Tibial nerve (tissue), 4 donors: Measurements from ENCODE around the gene MTUS2. TPM values are rescaled to one million over a fixed set of nuclear protein-coding genes. Genes with fewer than 3 reads are reported as not detected.

Experiments used
- DNase-seq, 2 donors: peaks; one replicate each; pipeline ENCODE4 v3.0.0-alpha.2; 2019; ENCODE audit warnings: low spot score in 2 of 2
- H3K27ac ChIP-seq, 4 donors: fragments of 200-600 bp; sonication (generic) in 3 of 4; one replicate each; pipeline ENCODE4 v1.5.1; 2017 to 2019; ENCODE audit warnings: mild to moderate bottlenecking in 1 of 4
- H3K27me3 ChIP-seq, 2 donors: fragments of 200-600 bp; sonication (generic) in 1 of 2; one replicate each; pipeline versions ENCODE4 v1.5.1 to v1.6.0; 2017 to 2019
- H3K36me3 ChIP-seq, 3 donors: fragments of 200-600 bp; sonication (generic); one replicate each; pipeline ENCODE4 v1.5.1; 2018 to 2019
- H3K4me1 ChIP-seq, 4 donors: fragments of 200-600 bp; sonication (generic) in 3 of 4; one replicate each; pipeline ENCODE4 v1.5.1; 2017 to 2019
- H3K4me3 ChIP-seq, 4 donors: fragments of 200-600 bp; sonication (generic) in 3 of 4; one replicate each; pipeline ENCODE4 v1.5.1; 2017 to 2019; ENCODE audit warnings: mild to moderate bottlenecking in 1 of 4, moderate library complexity in 1 of 4
- H3K9me3 ChIP-seq, 4 donors: fragments of 200-600 bp; sonication (generic) in 3 of 4; one replicate each; pipeline ENCODE4 v1.5.1; 2017 to 2019
- EP300 ChIP-seq, 2 donors: sonication (generic); formaldehyde crosslinking; IDR thresholded peaks; one replicate each; pipeline ENCODE4 v1.6.1; 2017; ENCODE audit warnings: antibody characterized with exemption in 2 of 2, mild to moderate bottlenecking in 1 of 2
- POLR2A ChIP-seq, 2 donors: fragments of 450-650 bp; IDR thresholded peaks; one replicate each; pipeline ENCODE4 v1.6.1; 2017; ENCODE audit warnings: antibody characterized with exemption in 2 of 2, mild to moderate bottlenecking in 2 of 2, moderate library complexity in 2 of 2
- WGBS, 2 donors: methylation state at CpG; one replicate each; pipeline ENCODE4 v1.1.5; 2018; 5-methylcytosine and 5-hydroxymethylcytosine counted together
- total RNA-seq, 4 donors: library from RNA; depleted of rRNA; stranded (reverse); fragments of >200 nt; gene quantifications; one replicate each; pipeline ENCODE4 v1.1.0, GENCODE V29; 2016
- TF ChIP-seq, protein P1 (sequence below), 5 experiments: fragments of 200-600 bp in 3 of 5; fragments of 450-650 bp in 2 of 5; sonication (generic) in 3 of 5; IDR thresholded peaks; one replicate each; pipeline ENCODE4 v1.5.1; 2016 to 2019; ENCODE audit warnings: antibody characterized with exemption in 5 of 5, mild to moderate bottlenecking in 3 of 5, moderate library complexity in 2 of 5

The MTUS2 gene
- total RNA-seq, 4 donors from 2014 or later = 0.20 TPM; not detected in 3

- Histone ChIP-seq H3K4me1 (no peaks in the 10 kb centered on the region), H3K27me3 (no peaks in the 10 kb centered on the region), H3K9me3 (no peaks in the 10 kb centered on the region), H3K36me3 (no peaks in the 10 kb centered on the region), H3K4me3 (no peak overlapping the region), H3K27ac (no peak overlapping the region)
- TF ChIP-seq, protein P1, sequence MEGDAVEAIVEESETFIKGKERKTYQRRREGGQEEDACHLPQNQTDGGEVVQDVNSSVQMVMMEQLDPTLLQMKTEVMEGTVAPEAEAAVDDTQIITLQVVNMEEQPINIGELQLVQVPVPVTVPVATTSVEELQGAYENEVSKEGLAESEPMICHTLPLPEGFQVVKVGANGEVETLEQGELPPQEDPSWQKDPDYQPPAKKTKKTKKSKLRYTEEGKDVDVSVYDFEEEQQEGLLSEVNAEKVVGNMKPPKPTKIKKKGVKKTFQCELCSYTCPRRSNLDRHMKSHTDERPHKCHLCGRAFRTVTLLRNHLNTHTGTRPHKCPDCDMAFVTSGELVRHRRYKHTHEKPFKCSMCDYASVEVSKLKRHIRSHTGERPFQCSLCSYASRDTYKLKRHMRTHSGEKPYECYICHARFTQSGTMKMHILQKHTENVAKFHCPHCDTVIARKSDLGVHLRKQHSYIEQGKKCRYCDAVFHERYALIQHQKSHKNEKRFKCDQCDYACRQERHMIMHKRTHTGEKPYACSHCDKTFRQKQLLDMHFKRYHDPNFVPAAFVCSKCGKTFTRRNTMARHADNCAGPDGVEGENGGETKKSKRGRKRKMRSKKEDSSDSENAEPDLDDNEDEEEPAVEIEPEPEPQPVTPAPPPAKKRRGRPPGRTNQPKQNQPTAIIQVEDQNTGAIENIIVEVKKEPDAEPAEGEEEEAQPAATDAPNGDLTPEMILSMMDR (IDR thresholded peaks at IDR 0.05) = no peak
- TF ChIP-seq POLR2A (IDR thresholded peaks at IDR 0.05) (no peak), EP300 (IDR thresholded peaks at IDR 0.05) (no peak)
- DNase-seq = no peak
- WGBS, 2 donors = 72 to 77% methylated on average over 14 of the region's 14 CpGs
These were observed 669.8 kb downstream of the MTUS2 start for GRCh38 chr13:29489650-29490560.

DNA sequence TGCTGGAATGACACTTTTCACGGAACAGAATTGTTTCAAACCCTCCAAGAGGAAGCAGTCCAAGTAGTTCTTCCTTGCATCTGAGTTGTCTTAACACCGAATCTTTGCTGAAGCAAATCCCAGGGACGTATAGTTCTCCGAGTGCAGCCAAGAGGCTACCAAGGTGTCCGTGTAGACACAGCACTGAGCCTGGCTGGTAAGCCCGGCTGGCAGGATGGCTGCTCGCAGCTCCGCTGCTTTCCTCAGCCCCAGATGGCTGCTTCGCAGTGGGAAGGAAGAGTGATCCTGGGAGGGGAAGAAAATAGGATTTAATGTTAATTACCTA lies 670.4 kb downstream of the MTUS2 start:
- H3K9me3 ChIP-seq = no peaks in the 10 kb centered on the region
- TF ChIP-seq, protein P1 (IDR thresholded peaks at IDR 0.05) = no peak
- no peak for TF ChIP-seq EP300 (IDR thresholded peaks at IDR 0.05)
- no peak for TF ChIP-seq POLR2A (IDR thresholded peaks at IDR 0.05)
- H3K4me1 ChIP-seq = no peaks in the 10 kb centered on the region
- no peak overlapping the region for H3K27ac ChIP-seq
- H3K27me3 ChIP-seq = no peaks in the 10 kb centered on the region
- H3K36me3 ChIP-seq = no peaks in the 10 kb centered on the region
- WGBS, 2 donors = 88 to 89% methylated on average over 9 of the region's 9 CpGs
- DNase-seq = no peak
- no peak overlapping the region for H3K4me3 ChIP-seq

GRCh38 chr13:29491248-29491647 lies 671.1 kb downstream of the MTUS2 start:
- WGBS, 2 donors = 49 to 92% methylated on average over 2 of the region's 2 CpGs
- H3K4me1 ChIP-seq = peaks cover 0 to 4% (median 0%) of the 10 kb centered on the region in 4 donors
- no peak overlapping the region for H3K27ac ChIP-seq

DNA sequence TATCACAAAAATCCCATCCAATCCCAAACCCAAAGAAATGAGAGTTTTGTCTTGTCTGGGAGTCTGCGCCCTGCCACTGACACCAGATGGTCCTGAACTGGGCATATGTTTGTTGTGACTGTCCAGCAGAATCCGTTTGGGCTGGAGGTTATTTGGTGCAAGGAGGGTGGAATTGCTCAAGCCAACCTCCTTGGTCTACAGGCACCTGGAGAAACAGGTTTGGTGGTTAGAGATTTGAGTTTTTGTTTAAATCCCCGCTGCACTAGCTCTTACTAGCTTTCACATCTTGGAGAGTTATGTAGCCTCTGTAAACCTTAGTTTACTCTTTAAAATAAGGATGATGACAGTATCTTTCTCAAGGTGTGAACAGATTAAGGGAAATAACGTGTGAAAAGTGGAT lies 673.7 kb downstream of the MTUS2 start:
- 69 to 73% methylated on average over 4 of the region's 4 CpGs for WGBS, 2 donors
- no peaks in the 10 kb centered on the region for H3K9me3 ChIP-seq

More at GRCh38 chr13:29491248-29491647, 671.1 kb downstream of the MTUS2 start:
- Histone ChIP-seq H3K4me3 (no peak overlapping the region), H3K36me3 (no peaks in the 10 kb centered on the region), H3K27me3 (no peaks in the 10 kb centered on the region), H3K9me3 (no peaks in the 10 kb centered on the region)
- TF ChIP-seq EP300 (IDR thresholded peaks at IDR 0.05) (no peak), POLR2A (IDR thresholded peaks at IDR 0.05) (no peak)
- TF ChIP-seq, protein P1 (IDR thresholded peaks at IDR 0.05) = no peak
- DNase-seq = no peak

DNA sequence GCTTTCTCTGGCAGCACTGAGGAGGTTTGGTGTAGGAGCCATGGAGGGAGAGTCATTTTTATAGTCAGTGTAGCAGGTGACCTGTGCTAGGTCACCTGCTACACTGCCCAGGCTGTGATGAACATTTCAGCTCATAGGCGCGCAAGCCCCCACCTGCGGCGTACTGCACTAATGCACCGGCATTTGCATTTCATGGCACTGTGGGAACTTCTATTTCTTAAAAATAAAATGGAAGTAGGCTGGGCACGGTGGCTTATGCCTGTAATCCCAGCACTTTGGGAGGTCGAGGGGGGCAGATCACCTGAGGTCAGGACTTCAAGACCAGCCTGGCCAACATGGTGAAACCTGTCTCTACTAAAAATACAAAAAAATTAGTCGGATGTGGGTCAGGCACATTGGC lies 674.4 kb downstream of the MTUS2 start:
- 89 to 91% methylated on average over 8 of the region's 8 CpGs for WGBS, 2 donors
- peaks cover 0 to 20% (median 7%) of the 10 kb centered on the region in 4 donors for H3K4me1 ChIP-seq
- H3K27ac ChIP-seq = no peak overlapping the region
- no peaks in the 10 kb centered on the region for H3K27me3 ChIP-seq
- H3K36me3 ChIP-seq = no peaks in the 10 kb centered on the region
- TF ChIP-seq EP300 (IDR thresholded peaks at IDR 0.05) (no peak), POLR2A (IDR thresholded peaks at IDR 0.05) (no peak)
- TF ChIP-seq, protein P1 (IDR thresholded peaks at IDR 0.05) = no peak
- no peak overlapping the region for H3K4me3 ChIP-seq
- no peaks in the 10 kb centered on the region for H3K9me3 ChIP-seq
- no peak for DNase-seq

More for the DNA sequence above, 673.7 kb downstream of the MTUS2 start:
- no peaks in the 10 kb centered on the region for H3K36me3 ChIP-seq
- no peak overlapping the region for H3K27ac ChIP-seq
- no peaks in the 10 kb centered on the region for H3K27me3 ChIP-seq
- no peak for DNase-seq
- TF ChIP-seq POLR2A (IDR thresholded peaks at IDR 0.05) (no peak), EP300 (IDR thresholded peaks at IDR 0.05) (no peak)
- TF ChIP-seq, protein P1 (IDR thresholded peaks at IDR 0.05) = no peak
- peaks cover 0 to 20% (median 7%) of the 10 kb centered on the region in 4 donors for H3K4me1 ChIP-seq
- no peak overlapping the region for H3K4me3 ChIP-seq
